GM12873 (cell line): ENCODE results near the gene EVPL.

Experiments
- CTCF ChIP-seq: IDR thresholded peaks from 2 replicates; pipeline ENCODE4 v1.5.1; 2012; ENCODE audit warnings: low read depth, mild to moderate bottlenecking, moderate library complexity, low read length, control low read depth; ENCODE audit not compliant: insufficient read depth; ENCODE audit errors: missing control alignments

EVPL gene

DNA sequence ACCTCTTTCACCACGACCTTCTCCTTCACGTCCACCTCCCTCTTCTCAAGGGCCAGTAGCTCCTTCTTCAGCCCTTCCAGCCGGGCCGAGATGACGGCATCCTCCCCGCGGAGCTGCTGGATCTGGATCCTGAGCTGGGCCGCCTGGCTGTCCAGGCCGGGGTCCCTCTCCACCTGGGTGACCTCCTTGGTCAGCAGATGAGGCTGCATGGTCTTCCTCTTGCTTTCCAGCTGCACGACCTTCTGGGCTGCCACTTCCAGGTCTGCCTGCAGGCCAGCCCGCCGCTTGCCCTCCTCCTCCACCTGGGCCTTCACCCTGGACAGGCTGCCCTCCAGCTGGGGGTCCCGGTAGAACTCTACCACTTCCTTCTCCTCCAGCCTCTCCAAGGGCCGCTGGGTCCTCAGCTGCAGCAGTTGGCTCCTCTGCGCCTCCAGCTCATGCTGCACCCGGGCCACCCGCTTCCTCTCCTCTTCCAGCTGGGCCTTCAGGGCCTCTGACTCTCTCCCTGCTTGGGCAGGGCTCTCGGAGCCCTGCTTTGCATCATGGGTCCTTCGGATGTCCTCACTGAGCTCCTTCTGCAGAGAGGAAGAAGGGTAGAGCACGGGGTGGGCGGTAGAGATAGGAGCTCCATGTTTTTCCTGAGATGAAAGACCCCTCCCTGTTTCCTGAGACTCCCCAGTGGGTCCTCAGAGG, 17.0 kb downstream of the EVPL start:
- TF ChIP-seq CTCF = no peak

DNA sequence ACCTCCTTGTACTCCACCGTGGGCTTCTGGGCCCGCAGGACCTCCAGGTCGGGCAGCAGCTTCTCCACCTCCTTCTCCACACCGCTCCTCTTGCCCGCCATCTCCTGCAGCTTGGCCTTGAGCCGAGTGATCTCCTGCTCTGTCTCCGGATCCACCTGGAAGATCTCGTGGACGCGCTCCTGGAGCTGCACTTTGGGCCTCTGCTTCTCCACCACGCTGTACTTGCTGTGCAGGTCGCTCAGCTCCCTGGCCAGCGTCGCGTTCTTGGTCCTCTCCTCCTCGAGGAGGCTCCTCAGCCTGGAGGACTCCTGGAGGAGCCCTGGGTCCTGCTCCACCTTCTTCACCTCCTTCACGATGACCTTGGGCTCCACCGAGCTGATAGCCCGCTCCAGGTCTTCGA, 17.7 kb downstream of the EVPL start:
- TF ChIP-seq CTCF = no peak

- no peak for TF ChIP-seq CTCF
These were observed 18.3 kb downstream of the EVPL start for GRCh38 chr17:76008630-76009425.

DNA sequence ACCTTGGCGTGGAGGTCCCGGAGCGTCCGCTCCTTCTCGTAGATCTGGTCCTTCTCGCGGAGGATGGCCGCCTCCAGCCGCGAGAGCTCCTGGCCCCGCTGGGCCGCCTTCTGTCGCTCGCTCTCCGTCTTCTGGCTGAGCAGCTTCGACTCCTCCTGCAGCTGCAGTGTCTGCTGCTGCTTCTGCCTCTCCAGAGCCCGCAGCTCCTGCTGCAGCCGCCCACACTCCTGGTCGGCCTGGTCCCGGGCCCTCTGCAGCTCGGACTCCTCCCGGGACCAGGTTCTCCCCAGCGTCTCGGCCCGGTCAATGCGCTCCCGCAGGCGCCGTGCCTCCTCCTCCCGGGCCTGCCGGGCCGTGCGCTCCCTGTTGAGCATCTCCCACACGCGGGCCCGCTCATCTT, 18.9 kb downstream of the EVPL start:
- TF ChIP-seq CTCF = no peak

GRCh38 chr17:76007850-76008165, 19.3 kb downstream of the EVPL start:
- TF ChIP-seq CTCF = no peak

- no peak for TF ChIP-seq CTCF
These were observed 19.8 kb downstream of the EVPL start for GRCh38 chr17:76007131-76007849.

DNA sequence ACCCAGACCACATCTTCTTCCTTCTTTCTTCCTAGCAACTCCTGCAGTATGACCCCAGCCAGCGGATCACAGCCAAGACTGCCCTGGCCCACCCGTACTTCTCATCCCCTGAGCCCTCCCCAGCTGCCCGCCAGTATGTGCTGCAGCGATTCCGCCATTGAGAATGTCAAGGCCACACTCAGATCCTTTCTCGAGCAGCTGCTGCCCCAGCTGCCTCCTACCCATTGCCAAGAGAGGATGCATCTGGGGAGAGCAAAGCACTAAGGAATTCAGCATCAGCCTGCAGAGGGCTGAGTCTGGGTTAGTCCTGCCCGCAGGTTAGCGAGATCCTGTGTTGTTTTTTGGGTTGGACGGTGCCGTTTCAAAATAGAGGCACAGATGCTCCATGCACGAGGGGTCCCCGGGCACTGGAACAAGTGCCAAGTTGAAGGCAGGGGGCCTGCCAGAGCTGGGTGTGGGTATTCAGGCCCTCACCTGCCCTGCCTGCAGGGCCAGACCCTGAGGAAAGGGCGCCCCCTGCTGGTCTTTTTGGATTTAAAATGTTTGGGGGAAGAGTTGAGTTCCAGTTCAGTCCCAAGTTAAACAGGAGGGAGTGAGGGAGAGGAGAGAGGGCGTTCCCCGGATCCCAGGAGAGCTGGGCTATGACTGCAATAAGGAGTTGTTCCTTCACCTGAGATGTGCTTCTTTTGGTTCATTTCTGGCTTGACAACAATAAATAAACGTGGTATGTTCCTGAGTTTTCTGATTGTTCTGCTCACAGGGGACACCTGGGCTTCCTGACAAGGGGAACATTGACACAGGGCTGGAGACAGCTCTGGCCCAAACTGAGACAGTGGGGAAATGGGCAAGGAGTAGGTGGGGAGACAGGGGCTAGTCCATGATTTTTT, 21.6 kb downstream of the EVPL start:
- TF ChIP-seq CTCF = peak; percentile 72
